ENCODE measurements around the gene ZBTB18. TPM values are rescaled to one million over a fixed set of nuclear protein-coding genes. Genes with fewer than 3 reads are reported as not detected.

Gene ZBTB18
- total RNA-seq, 1 experiment from 2014 or later = 12.1 TPM

GRCh38 chr1:244082969-244083368 is 31.9 kb downstream of the ZBTB18 start:
- no peak overlapping the region for H3K23ac ChIP-seq (ENCODE audit: insufficient read length, low read depth, low read length)

More at GRCh38 chr1:244082969-244083368, 31.9 kb downstream of the ZBTB18 start:
- Mint-ChIP-seq H3K4me3 (no peak overlapping the region), H3K4me1 (peaks cover 16 to 17% of the 10 kb centered on the region in 2 experiments), H3K27ac (no peak overlapping the region), H3K9me3 (no peaks in the 10 kb centered on the region; a peak in 3 of 5 replicates), H3K27me3 (ENCODE audit: low read depth) (peaks cover 18% of the 10 kb centered on the region), H3K36me3 (ENCODE audit: insufficient read depth in 1 of 3, low read depth in 3 of 3) (no peaks in the 10 kb centered on the region)
- Histone ChIP-seq H4K8ac (replicated peaks; ENCODE audit: insufficient read length, low read depth, low read length) (no peak overlapping the region), H2AFZ (ENCODE audit: low read length) (no peak overlapping the region), H2BK5ac (ENCODE audit: insufficient read length, low read length) (no peak overlapping the region), H2BK120ac (ENCODE audit: low read depth, low read length, poor library complexity, severe bottlenecking) (no peak overlapping the region), H3K18ac (ENCODE audit: insufficient read length, low read depth, low read length) (no peak overlapping the region), H3T11ph (ENCODE audit: low read length) (no peak overlapping the region), H3K9me3 (ENCODE audit: control insufficient read depth, low read depth, low read length) (no peaks in the 10 kb centered on the region), H3K4ac (ENCODE audit: low read depth, low read length) (no peak overlapping the region), H3K4me1 (ENCODE audit: insufficient read depth, low read length) (no peaks in the 10 kb centered on the region), H3K4me2 (ENCODE audit: insufficient read depth, insufficient read length, low read length) (no peak overlapping the region), H4K91ac (ENCODE audit: insufficient read length, low read depth, low read length) (no peak overlapping the region), H3K14ac (ENCODE audit: insufficient read depth, low read length) (no peak overlapping the region; the same call in 1 of the 2 replicates), H4K5ac (ENCODE audit: insufficient read length, low read depth, low read length) (no peak overlapping the region), H3K23me2 (ENCODE audit: insufficient read length, low read depth, low read length, poor library complexity, severe bottlenecking) (no peaks in the 10 kb centered on the region), H4K20me1 (ENCODE audit: control insufficient read depth, insufficient read depth, insufficient read length) (no peaks in the 10 kb centered on the region), H3K79me1 (ENCODE audit: insufficient read depth, low read depth, low read length, poor library complexity, severe bottlenecking) (no peaks in the 10 kb centered on the region), H2AK5ac (ENCODE audit: insufficient read length, low read length) (no peak overlapping the region), H3K27me3 (ENCODE audit: insufficient read depth, low read length) (peaks cover 2% of the 10 kb centered on the region; the same call in 1 of the 2 replicates), H3K56ac (ENCODE audit: insufficient read length, low read depth, low read length) (no peak overlapping the region), H2BK20ac (ENCODE audit: low read depth, low read length, poor library complexity, severe bottlenecking) (no peak overlapping the region), H3K79me2 (ENCODE audit: insufficient read depth, low read length) (no peaks in the 10 kb centered on the region), H2BK12ac (ENCODE audit: insufficient read length, low read depth, low read length) (no peak overlapping the region), H2BK15ac (ENCODE audit: low read depth, low read length) (no peak overlapping the region), H3K27ac (ENCODE audit: insufficient read length, low read depth, low read length) (no peak overlapping the region), H3K9ac (ENCODE audit: extremely low read depth, insufficient read length, low read length) (no peak overlapping the region)
- no CpG with 5 or more reads among the region's 3 CpGs for WGBS (ENCODE audit: extremely low coverage, insufficient read length, low lambda C conversion rate)
- DNase-seq = no peak
- TF ChIP-seq, protein P1, sequence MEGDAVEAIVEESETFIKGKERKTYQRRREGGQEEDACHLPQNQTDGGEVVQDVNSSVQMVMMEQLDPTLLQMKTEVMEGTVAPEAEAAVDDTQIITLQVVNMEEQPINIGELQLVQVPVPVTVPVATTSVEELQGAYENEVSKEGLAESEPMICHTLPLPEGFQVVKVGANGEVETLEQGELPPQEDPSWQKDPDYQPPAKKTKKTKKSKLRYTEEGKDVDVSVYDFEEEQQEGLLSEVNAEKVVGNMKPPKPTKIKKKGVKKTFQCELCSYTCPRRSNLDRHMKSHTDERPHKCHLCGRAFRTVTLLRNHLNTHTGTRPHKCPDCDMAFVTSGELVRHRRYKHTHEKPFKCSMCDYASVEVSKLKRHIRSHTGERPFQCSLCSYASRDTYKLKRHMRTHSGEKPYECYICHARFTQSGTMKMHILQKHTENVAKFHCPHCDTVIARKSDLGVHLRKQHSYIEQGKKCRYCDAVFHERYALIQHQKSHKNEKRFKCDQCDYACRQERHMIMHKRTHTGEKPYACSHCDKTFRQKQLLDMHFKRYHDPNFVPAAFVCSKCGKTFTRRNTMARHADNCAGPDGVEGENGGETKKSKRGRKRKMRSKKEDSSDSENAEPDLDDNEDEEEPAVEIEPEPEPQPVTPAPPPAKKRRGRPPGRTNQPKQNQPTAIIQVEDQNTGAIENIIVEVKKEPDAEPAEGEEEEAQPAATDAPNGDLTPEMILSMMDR (conservative IDR thresholded peaks at IDR 0.05) = no peak

Measured in H9 (cell line).